Neural progenitor cell (in vitro differentiated cells): ENCODE data around the gene LTBP1.

Experiments
- EZH2 ChIP-seq: fragments of 200-600 bp; sonication (generic); IDR thresholded peaks from 2 replicates; pipeline ENCODE4 v1.6.1; 2017; ENCODE audit warnings: antibody characterized with exemption, mild to moderate bottlenecking, moderate library complexity
- EZH2phosphoT487 ChIP-seq: fragments of 200-600 bp; sonication (generic); IDR thresholded peaks from 2 replicates; pipeline ENCODE4 v1.6.1; 2017; ENCODE audit warnings: antibody characterized with exemption
- TF ChIP-seq, protein P1 (sequence below): fragments of 200-600 bp; sonication (generic); IDR thresholded peaks from 2 replicates; pipeline ENCODE4 v1.5.1; 2017; ENCODE audit warnings: antibody characterized with exemption, mild to moderate bottlenecking

DNA sequence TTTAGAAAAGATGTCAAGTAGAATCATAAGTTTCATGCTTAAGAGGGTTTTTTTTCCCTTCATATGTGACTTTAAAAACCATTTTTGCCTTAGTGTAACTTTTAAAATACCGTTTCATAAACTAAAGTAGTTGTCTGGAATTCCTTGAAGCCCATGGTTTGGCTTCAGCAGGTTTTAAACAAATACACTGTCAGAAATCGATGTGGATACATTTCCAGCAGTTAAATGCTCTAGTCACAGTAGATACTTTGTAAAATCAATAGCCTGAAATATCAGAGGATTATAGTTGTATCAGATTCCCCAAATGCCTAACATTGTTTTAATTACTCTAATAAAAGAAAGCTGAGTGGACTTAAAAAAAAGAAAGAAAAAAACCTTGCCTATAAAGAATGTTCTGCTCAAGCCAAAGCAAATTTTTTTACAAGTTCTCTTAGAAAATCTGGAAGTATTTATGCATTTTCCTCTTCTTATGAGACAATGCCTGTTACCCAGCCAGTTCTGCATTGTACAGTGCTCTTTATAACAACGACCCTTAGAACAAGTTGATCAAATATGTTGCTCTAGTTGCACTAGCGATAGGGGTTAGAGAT, 260.5 kb downstream of the LTBP1 start:
- TF ChIP-seq, protein P1, sequence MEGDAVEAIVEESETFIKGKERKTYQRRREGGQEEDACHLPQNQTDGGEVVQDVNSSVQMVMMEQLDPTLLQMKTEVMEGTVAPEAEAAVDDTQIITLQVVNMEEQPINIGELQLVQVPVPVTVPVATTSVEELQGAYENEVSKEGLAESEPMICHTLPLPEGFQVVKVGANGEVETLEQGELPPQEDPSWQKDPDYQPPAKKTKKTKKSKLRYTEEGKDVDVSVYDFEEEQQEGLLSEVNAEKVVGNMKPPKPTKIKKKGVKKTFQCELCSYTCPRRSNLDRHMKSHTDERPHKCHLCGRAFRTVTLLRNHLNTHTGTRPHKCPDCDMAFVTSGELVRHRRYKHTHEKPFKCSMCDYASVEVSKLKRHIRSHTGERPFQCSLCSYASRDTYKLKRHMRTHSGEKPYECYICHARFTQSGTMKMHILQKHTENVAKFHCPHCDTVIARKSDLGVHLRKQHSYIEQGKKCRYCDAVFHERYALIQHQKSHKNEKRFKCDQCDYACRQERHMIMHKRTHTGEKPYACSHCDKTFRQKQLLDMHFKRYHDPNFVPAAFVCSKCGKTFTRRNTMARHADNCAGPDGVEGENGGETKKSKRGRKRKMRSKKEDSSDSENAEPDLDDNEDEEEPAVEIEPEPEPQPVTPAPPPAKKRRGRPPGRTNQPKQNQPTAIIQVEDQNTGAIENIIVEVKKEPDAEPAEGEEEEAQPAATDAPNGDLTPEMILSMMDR, result no peak
- TF ChIP-seq EZH2phosphoT487, result no peak
- no peak for TF ChIP-seq EZH2
